ENCODE measurements around the gene DGKB.

DGKB gene

DNA sequence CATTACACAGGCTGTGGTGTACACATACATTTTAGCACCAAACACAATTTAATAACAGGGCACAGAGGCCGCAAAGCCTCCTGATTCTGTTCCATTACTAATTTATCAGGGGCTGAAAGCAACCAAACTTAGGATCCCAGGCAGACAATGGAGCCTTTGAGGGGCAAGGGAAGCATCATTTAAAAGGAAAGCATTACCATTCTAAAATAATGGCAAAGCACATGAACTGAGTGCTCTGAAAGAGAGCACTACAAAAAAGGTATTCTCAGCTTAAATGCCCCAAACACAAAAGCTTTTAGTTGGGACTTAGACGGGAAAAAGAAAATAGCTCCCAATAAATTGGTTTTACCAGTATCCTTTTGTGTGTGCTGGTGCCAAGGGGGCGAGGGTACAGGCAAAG lies 631.1 kb downstream of the DGKB start:
- Histone ChIP-seq H3K9me3 (no peaks in the 10 kb centered on the region), H3K27ac (no peak overlapping the region), H3K4me1 (ENCODE audit: control insufficient read depth in 1 of 2, insufficient read depth in 1 of 2, low read depth in 1 of 2, low read length in 1 of 2) (no peaks in the 10 kb centered on the region), H3K4me3 (ENCODE audit: low read depth in 1 of 2, low read length in 1 of 2) (no peak overlapping the region), H3K36me3 (no peaks in the 10 kb centered on the region), H3K27me3 (no peaks in the 10 kb centered on the region)
- no peak for TF ChIP-seq CTCF (IDR thresholded peaks at IDR 0.05)

- no peak overlapping the region for H3K27ac ChIP-seq
- no peak for TF ChIP-seq CTCF (IDR thresholded peaks at IDR 0.05)
- H3K27me3 ChIP-seq = no peaks in the 10 kb centered on the region
- no peaks in the 10 kb centered on the region for H3K9me3 ChIP-seq
- no peak overlapping the region for H3K4me3 ChIP-seq (ENCODE audit: low read depth in 1 of 2, low read length in 1 of 2)
- H3K4me1 ChIP-seq (ENCODE audit: control insufficient read depth in 1 of 2, insufficient read depth in 1 of 2, low read depth in 1 of 2, low read length in 1 of 2) = no peaks in the 10 kb centered on the region
- no peaks in the 10 kb centered on the region for H3K36me3 ChIP-seq
These were observed 632.5 kb downstream of the DGKB start for GRCh38 chr7:14270099-14270498.

- Histone ChIP-seq H3K9me3 (no peaks in the 10 kb centered on the region), H3K27ac (no peak overlapping the region)
These were observed 642.5 kb downstream of the DGKB start for GRCh38 chr7:14260011-14260410.

GRCh38 chr7:14258861-14259260 lies 643.7 kb downstream of the DGKB start:
- Histone ChIP-seq H3K27me3 (no peaks in the 10 kb centered on the region), H3K36me3 (no peaks in the 10 kb centered on the region), H3K4me3 (ENCODE audit: low read depth in 1 of 2, low read length in 1 of 2) (no peak overlapping the region), H3K27ac (no peak overlapping the region), H3K4me1 (ENCODE audit: control insufficient read depth in 1 of 2, insufficient read depth in 1 of 2, low read depth in 1 of 2, low read length in 1 of 2) (no peaks in the 10 kb centered on the region), H3K9me3 (no peaks in the 10 kb centered on the region)
- TF ChIP-seq CTCF (IDR thresholded peaks at IDR 0.05) = no peak

More at GRCh38 chr7:14260011-14260410, 642.5 kb downstream of the DGKB start:
- no peak for TF ChIP-seq CTCF (IDR thresholded peaks at IDR 0.05)
- Histone ChIP-seq H3K4me1 (ENCODE audit: control insufficient read depth in 1 of 2, insufficient read depth in 1 of 2, low read depth in 1 of 2, low read length in 1 of 2) (no peaks in the 10 kb centered on the region), H3K36me3 (no peaks in the 10 kb centered on the region), H3K4me3 (ENCODE audit: low read depth in 1 of 2, low read length in 1 of 2) (no peak overlapping the region), H3K27me3 (no peaks in the 10 kb centered on the region)

DNA sequence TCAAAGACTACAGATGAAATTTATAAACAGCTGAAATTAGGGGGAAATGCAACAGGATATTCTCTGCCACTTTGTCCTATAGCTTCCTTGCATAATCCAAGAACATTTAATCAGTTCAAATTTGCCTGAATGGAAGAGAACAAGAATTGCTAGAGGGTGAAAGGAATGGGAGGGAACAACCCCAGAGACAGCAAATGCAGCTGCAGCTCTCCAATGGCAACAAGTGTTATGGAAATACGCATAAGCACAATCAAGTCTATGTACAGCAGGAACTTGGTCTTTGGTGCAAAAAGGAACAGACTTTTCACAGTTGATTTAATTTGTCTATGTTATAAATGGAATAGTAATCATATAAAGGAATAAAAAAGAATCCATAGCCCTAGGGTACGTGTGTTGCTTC lies 644.1 kb downstream of the DGKB start:
- Histone ChIP-seq H3K27me3 (no peaks in the 10 kb centered on the region), H3K4me3 (ENCODE audit: low read depth in 1 of 2, low read length in 1 of 2) (no peak overlapping the region), H3K27ac (no peak overlapping the region), H3K9me3 (no peaks in the 10 kb centered on the region), H3K4me1 (ENCODE audit: control insufficient read depth in 1 of 2, insufficient read depth in 1 of 2, low read depth in 1 of 2, low read length in 1 of 2) (no peaks in the 10 kb centered on the region), H3K36me3 (no peaks in the 10 kb centered on the region)
- TF ChIP-seq CTCF (IDR thresholded peaks at IDR 0.05) = no peak

DNA sequence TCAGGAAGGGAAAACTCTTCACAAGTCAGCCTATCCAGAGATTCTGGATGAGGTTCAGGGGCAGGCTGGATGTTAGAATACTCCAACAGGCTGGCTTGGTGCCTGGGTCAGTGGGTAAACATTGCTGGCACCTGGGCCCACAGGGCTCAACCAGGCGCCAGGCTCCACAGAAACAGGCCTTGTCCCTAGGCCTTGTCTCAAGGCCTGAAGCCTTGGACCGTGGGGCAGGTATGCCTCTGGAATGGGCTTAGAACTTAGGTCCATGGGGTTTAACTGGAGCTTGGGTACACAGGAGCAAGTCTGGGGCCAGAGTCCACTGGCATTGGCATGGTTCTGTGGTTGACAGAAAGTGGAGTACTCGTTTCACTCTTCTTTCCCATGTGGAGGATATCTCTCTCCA lies 650.1 kb downstream of the DGKB start:
- Histone ChIP-seq H3K27me3 (no peaks in the 10 kb centered on the region), H3K9me3 (no peaks in the 10 kb centered on the region), H3K4me1 (ENCODE audit: control insufficient read depth in 1 of 2, insufficient read depth in 1 of 2, low read depth in 1 of 2, low read length in 1 of 2) (no peaks in the 10 kb centered on the region), H3K4me3 (ENCODE audit: low read depth in 1 of 2, low read length in 1 of 2) (no peak overlapping the region), H3K36me3 (no peaks in the 10 kb centered on the region), H3K27ac (no peak overlapping the region)
- no peak for TF ChIP-seq CTCF (IDR thresholded peaks at IDR 0.05)
